Duodenal mucosa (tissue), 2 donors: Measurements from ENCODE around the gene PODNL1.

Experiments used
- H3K27ac ChIP-seq: one replicate; pipeline ENCODE4 v1.7.0; 2013; ENCODE audit warnings: low read depth, low read length
- H3K27me3 ChIP-seq, 2 donors: one replicate each; pipeline ENCODE4 v1.7.0; 2013; ENCODE audit warnings: low read length in 2 of 2, control low read depth in 1 of 2; ENCODE audit not compliant: insufficient read depth in 2 of 2, control insufficient read depth in 1 of 2
- H3K36me3 ChIP-seq, 2 donors: one replicate each; pipeline ENCODE4 v1.7.0; 2013; ENCODE audit warnings: low read length in 2 of 2, control low read depth in 1 of 2; ENCODE audit not compliant: insufficient read depth in 2 of 2, control insufficient read depth in 1 of 2
- H3K4me1 ChIP-seq, 2 donors: one replicate each; pipeline ENCODE4 v1.7.0; 2013; ENCODE audit warnings: low read length in 2 of 2, control low read depth in 1 of 2; ENCODE audit not compliant: insufficient read depth in 2 of 2, control insufficient read depth in 1 of 2
- H3K4me3 ChIP-seq, 2 donors: one replicate each; pipeline ENCODE4 v1.7.0; 2013; ENCODE audit warnings: low read length in 2 of 2, low read depth in 1 of 2
- H3K9ac ChIP-seq, 2 donors: one replicate each; pipeline ENCODE4 v1.7.0; 2013; ENCODE audit warnings: low read length in 2 of 2, low read depth in 1 of 2
- H3K9me3 ChIP-seq, 2 donors: one replicate each; pipeline ENCODE4 v1.7.0; 2013; ENCODE audit warnings: low read length in 2 of 2, control low read depth in 1 of 2; ENCODE audit not compliant: control insufficient read depth in 1 of 2

PODNL1 gene

DNA sequence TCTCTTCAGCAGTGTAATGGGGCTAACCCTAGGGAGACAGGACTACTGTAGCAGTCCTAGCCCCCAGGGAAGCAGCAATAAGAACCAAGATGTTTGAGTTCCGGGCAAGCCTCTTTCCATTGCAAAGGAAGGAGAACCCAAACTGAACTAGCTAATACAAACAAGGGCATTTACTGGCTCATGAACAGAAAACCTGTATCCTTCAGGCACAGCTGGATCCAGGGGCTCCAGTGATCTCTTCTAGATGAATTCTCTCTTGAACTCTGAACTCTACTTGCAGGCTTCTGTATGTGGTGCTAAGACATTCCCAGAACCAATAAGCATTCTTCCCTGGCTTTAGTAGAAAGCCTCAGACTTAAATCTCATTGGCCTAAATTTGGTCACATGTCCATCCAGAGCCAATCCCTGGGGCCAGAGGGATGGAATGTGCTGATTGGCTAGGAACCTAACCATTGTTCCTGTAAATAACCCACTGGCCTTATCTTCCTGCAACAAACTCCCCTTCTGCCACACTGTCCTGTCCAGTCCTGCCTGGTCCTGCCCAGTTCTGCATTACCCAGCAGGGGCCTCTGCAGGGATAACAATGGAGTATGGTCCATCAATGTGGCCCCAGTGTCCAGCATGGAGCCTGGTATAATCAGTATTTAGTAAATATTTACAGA lies 3.9 kb upstream of the PODNL1 start:
- no peaks in the 10 kb centered on the region for H3K27me3 ChIP-seq
- H3K9ac ChIP-seq = no peak overlapping the region
- no peak overlapping the region for H3K4me3 ChIP-seq
- H3K4me1 ChIP-seq = no peaks in the 10 kb centered on the region
- no peaks in the 10 kb centered on the region for H3K36me3 ChIP-seq
- no peaks in the 10 kb centered on the region for H3K9me3 ChIP-seq
- no peak overlapping the region for H3K27ac ChIP-seq

DNA sequence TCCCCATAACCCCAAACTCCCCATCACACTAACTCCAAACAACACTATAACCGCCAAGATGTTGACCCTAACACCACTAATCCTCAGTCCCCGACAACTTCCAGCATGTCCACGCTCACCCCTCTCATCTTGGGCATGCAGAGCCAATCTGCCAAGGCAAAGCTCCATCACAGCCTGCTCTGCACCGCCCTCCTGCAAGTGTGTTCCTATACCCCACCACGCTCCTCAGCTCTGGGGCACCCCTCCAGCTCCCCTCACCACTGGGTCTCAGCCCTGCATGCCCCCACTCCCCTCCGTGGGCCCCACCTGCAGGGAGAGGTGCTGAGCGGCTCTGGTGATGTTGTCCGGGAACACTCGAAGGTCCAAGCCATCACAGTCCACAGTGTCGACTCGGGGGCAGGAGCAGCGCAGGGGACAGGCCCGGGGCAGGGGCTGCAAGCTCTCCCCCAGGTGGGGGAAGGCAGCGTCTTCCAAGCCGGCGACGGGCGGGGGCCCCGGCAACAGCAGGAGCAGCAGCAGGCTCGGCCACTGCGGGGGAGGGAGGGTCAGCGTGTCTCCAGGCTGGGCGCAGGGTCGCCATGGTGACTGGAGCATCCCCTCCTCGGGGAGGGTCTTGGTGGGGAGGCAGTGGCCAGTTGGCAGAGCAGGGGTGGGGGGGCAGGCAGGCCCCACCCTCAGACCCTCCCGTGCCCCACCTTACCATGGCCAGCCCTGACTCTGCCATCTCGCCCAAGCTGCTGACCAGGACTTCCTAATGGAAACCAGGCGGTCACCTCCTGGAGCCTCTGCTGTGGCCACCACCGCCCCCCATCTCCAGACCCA lies 527 bp downstream of the PODNL1 start:
- Histone ChIP-seq H3K27ac (no peak overlapping the region), H3K4me3 (no peak overlapping the region), H3K9ac (no peak overlapping the region)

DNA sequence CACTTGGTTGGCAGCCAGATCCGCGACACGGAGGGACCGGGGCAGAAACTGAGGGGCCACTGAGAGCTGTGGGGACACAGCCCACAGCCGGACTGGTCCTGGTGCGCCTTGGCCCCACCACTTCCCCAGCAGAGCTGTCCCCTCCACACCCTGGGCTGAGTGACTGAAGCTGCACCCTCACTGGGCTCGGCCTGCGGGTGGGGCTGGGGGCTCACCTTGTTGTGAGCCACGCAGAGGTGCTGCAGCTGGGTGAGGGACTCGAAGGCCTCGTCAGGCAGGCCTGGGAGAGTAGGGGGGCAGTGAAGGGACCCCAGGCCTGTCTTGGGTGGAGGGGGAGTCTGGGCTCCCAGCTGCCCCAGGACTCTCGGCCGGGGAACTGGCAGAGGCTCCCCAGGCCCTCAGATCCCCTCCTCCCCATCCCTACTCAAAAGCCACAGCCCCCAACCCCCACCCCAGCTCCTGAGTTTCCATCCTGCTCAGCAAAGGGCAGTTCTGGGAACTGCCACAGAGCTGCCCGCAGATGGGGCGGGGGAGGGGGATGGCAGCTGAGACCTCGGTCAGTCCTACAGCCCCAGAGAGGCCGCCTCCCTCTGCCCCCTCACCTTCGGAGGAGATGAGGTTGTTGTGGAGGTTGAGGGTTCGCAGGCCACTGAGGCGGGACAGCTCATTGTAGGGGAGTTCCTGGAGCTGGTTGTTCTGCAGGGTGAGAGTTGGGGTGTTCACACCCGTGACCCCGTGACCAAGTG lies 2.3 kb downstream of the PODNL1 start:
- peaks cover 0 to 11% of the 10 kb centered on the region in 2 donors for H3K27me3 ChIP-seq
- no peaks in the 10 kb centered on the region for H3K9me3 ChIP-seq
- no peak overlapping the region for H3K4me3 ChIP-seq
- no peak overlapping the region for H3K9ac ChIP-seq
- peaks cover 0 to 7% of the 10 kb centered on the region in 2 donors for H3K4me1 ChIP-seq
- peaks cover 0 to 2% of the 10 kb centered on the region in 2 donors for H3K36me3 ChIP-seq
- H3K27ac ChIP-seq = no peak overlapping the region

More for the DNA sequence above, 527 bp downstream of the PODNL1 start:
- Histone ChIP-seq H3K27me3 (peaks cover 0 to 11% of the 10 kb centered on the region in 2 donors), H3K36me3 (no peaks in the 10 kb centered on the region), H3K9me3 (no peaks in the 10 kb centered on the region), H3K4me1 (peaks cover 0 to 7% of the 10 kb centered on the region in 2 donors)

DNA sequence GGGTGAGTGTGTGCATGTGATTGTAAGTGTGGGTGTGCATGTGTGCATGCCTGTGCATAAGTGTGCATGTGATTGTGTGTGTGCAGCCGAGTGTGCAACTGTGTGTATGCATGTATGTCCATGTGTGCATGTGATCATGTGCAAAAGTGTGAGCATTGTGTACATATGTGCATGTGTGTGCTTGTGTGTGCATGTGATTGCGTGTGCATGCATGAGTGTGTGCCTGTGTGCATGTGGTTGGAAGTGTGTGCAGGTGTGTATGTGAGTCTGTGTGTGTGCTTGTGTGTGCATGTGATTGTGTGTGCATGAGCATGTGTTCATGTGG lies 3.5 kb downstream of the PODNL1 start:
- peaks cover 0 to 7% of the 10 kb centered on the region in 2 donors for H3K4me1 ChIP-seq
- no peaks in the 10 kb centered on the region for H3K9me3 ChIP-seq
- peaks cover 0 to 9% of the 10 kb centered on the region in 2 donors for H3K36me3 ChIP-seq
- no peak overlapping the region for H3K9ac ChIP-seq
- H3K27me3 ChIP-seq = peaks cover 0 to 11% of the 10 kb centered on the region in 2 donors
- H3K27ac ChIP-seq = no peak overlapping the region
- H3K4me3 ChIP-seq = no peak overlapping the region

DNA sequence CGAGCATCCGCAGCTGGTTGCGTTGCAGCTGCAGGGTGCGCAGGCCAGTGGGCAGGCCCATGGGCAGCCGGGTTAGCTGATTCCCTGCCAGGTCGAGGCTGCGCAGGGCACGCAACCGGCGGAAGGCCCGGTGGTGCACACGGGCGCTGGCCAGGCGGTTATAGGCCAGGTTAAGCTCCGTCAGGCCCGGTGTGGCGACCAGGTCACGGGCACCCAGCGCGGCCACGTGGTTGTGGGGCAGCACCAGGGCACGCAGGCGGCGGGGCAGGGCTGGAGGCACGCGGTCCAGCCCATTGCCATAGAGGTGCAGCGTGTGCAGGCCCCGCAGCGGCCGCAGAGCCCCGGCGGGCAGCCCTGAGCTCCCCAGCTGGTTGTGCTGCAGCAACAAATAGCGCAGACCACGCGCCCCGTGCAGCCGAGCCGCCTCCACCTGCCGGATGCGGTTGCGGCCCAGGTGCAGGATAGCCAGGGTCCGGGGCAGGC lies 5.3 kb downstream of the PODNL1 start:
- Histone ChIP-seq H3K9ac (no peak overlapping the region), H3K36me3 (peaks cover 5 to 19% of the 10 kb centered on the region in 2 donors), H3K9me3 (no peaks in the 10 kb centered on the region), H3K4me3 (no peak overlapping the region), H3K4me1 (peaks cover 0 to 7% of the 10 kb centered on the region in 2 donors), H3K27me3 (peaks cover 0 to 11% of the 10 kb centered on the region in 2 donors), H3K27ac (no peak overlapping the region)

DNA sequence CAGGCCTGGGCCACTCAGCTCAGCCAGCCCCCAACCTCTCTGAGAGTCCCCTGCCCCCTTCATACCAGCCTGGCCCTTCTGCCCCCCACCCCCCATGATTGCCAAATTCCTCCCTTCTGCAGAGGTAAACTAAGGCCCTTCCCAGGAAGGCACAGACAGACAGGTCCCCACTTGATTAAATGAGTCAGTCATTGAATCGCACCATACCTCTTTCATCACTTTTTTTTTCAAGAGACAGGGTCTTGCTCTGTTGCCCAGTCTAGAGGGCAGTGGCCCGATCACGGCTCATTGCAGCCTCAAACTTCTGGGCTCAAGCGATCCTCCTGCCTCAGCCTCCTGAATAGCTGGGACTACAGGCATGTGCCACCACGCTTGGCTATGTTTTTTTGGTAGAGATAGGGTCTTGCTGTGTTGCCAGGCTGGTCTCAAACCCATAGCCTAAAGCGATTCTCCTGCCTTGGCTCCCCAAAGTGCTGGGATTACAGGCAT lies 6.0 kb downstream of the PODNL1 start:
- Histone ChIP-seq H3K27me3 (peaks cover 0 to 11% of the 10 kb centered on the region in 2 donors), H3K4me3 (no peak overlapping the region), H3K9ac (no peak overlapping the region), H3K9me3 (no peaks in the 10 kb centered on the region), H3K4me1 (peaks cover 0 to 7% of the 10 kb centered on the region in 2 donors), H3K36me3 (peaks cover 6 to 23% of the 10 kb centered on the region in 2 donors), H3K27ac (no peak overlapping the region)

DNA sequence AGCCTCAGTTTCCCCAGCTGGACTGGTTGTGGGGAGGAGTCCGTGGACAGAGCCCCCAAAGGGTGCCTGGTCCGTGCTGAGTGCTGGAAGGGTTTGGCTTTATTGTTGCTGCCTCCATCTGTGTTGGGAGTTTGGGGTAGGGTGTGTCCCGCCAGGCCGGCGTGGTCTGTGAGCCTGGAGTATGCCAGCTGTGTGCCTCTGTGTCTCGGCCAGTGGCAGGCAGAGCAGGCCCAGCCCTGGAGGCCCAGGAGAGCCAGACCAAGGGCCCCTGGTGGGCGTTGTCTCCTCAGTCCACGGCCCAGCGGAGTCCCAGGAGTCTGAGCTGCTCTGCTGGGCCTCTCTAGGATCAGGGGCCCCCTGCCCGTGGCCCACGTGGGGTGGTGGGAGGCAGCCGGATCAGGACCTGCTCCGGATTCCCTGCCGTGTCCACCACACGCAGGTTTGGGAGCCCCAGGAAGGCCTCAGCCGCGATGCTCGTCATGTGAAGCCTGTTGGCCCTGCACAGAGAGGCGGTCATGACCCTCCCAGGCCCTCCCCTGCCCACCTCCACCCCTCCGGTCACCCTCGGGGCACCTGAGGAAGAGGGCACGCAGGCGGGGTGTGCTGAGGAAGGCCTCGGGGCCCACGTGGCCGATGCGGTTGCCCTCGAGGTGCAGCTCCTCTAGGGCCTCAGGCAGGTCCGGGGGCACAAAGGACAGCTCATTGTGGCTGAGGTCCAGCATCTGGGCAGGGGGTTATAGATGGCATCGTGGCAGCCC lies 6.6 kb downstream of the PODNL1 start:
- Histone ChIP-seq H3K4me1 (peaks cover 0 to 7% of the 10 kb centered on the region in 2 donors), H3K27me3 (peaks cover 0 to 11% of the 10 kb centered on the region in 2 donors), H3K9me3 (no peaks in the 10 kb centered on the region), H3K9ac (no peak overlapping the region), H3K27ac (no peak overlapping the region), H3K4me3 (no peak overlapping the region), H3K36me3 (peaks cover 6 to 30% of the 10 kb centered on the region in 2 donors)

DNA sequence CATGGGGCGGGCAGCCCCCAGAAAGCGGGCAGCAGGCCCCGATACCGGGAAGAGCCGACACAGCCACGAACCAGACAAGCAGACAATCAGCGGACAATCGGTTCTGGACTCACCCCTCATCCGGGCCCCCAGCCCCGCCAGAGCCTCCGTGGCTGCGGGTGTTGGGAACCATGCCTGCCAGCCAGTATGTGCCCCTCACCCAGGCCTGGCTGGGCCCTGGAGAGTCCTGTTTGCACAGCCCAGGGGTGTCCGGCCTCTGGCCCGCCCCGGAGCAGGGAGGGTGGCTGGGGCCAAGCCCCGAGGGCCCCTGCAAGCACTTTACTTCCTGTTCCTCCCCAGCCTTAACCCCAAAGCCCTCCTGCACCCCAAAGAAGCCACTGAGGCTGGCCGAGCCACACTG lies 7.8 kb downstream of the PODNL1 start:
- H3K36me3 ChIP-seq = peaks cover 6 to 38% of the 10 kb centered on the region in 2 donors
- H3K9me3 ChIP-seq = no peaks in the 10 kb centered on the region
- H3K4me3 ChIP-seq = no peak overlapping the region
- H3K27ac ChIP-seq = no peak overlapping the region
- peaks cover 0 to 11% of the 10 kb centered on the region in 2 donors for H3K27me3 ChIP-seq
- no peak overlapping the region for H3K9ac ChIP-seq
- peaks cover 0 to 7% of the 10 kb centered on the region in 2 donors for H3K4me1 ChIP-seq

DNA sequence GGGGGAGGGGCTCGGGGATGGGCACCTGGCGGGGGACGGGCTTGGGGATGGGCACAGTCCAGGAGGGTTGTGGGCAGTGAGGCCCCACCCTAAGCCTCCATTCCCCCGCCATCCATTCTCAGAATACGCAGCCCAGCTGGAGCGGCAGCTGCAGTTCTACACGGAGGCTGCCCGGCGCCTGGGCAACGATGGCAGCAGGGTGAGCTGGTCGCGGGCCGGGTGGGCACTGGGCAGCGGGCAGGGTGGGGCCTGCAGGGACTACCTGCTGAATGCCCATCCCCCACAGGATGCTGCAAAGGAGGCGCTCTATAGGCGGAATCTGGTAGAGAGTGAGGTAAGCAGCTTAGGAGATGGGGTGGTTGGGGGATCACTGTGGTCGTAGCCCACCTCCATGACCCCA lies 8.3 kb downstream of the PODNL1 start:
- Histone ChIP-seq H3K27me3 (peaks cover 0 to 10% of the 10 kb centered on the region in 2 donors), H3K9me3 (no peaks in the 10 kb centered on the region), H3K27ac (no peak overlapping the region), H3K4me1 (peaks cover 0 to 7% of the 10 kb centered on the region in 2 donors), H3K36me3 (peaks cover 7 to 42% of the 10 kb centered on the region in 2 donors), H3K9ac (no peak overlapping the region), H3K4me3 (no peak overlapping the region)
